GM21825 (cell line): ENCODE data around the gene GPX6.
"Not testable (repeated sequence)": the region's sequence is repeated elsewhere in the genome, so short reads cannot be mapped to it uniquely, and the experiment has no call there.

ENCODE experiments used
- ATAC-seq: cut with Tn5 transposase; IDR thresholded peaks from one replicate; pipeline ENCODE4 v1.9.1; 2021; ENCODE audit warnings: mild to moderate bottlenecking, moderate library complexity; ENCODE audit not compliant: unreplicated experiment

GPX6 gene

DNA sequence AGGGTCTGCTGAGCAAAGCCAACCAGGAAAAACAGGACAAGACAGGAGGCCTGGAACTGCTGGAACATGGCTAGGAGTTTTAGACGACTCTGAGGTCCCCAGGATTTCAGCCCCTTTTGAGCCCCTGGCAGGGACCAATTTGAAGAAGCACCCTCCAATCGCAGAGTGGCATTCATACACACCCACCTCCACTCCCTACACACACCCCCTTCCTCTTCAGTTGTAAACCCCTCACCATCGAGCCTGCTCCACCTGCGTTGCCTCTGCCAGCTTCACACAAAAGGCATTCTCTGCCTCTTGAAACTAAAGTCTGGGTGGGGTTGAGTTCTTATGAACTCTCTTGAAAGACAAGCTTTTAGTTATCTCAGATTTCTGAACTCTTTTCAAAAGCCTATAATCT, at the start of gene GPX6:
TSS of gene GPX6 (minus strand) at position 118 of the 400 bp plus-strand sequence. CDS start at position 68, 50 bp downstream.
- ATAC-seq, result no peak

- ATAC-seq, result no peak
Observed at GRCh38 chr6:28563430-28564095, 48.0 kb upstream of the GPX6 start.

DNA sequence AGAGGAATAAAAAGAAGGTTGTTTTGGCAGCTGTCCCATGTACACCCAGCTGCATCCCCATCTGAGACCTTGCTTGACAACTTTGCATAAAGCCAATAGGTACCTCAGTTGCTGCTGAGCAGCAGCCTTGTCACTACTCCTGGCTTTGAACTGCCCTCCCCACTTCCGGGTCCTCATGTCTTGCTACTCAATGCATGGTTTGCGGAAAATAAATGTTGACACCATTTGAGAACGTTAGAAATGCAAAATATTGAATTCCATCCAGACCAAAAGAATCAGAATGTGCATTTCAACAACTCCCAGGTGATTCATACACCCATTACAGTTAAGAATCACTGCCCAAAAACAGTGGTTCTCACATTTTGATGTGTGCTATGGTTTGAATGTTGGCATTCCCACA, 43.0 kb upstream of the GPX6 start:
- no peak for ATAC-seq

GRCh38 chr6:28555136-28555535, 39.5 kb upstream of the GPX6 start:
- ATAC-seq, result no peak

DNA sequence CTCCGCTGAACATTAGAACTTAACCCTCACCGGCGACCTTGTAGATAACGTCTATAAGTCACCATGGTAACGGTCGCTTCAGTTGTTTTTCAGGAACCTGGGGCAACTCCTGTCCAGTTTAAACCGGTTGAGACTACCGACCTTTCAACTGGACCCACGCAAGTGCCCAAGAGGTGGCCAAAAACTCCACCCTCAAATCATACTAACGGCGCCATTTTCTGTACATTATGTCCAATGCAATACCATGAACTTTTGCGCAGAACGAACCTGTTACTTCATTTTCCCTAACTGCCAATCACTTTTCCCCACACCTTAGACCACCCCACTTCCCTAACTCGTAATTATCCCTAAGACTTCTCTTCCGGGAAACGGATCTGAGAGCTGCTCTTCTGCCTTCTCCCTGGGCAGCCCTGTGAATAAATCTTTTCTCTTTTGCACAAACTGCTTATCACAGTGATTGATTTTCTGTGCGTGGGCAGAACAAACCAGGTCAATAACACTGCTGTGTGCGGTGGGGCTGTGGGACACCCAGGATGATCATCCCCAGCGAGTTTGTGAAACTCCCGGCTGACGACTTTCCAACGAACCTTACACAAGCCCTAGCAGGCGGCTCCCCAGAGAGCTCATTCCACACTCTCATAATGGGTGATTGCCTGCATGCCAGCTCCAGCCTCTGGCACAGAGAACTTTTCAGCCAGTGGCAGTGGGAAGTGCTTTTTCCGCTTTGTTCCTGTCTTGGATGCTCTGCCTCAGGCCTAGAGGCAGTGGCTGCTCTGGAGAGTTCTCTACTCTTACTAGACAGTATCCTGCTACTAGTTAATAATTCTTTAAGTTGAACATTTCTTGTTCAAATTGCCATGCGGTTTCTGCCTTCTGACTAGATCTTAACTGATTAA, 38.6 kb upstream of the GPX6 start:
- no peak for ATAC-seq

DNA sequence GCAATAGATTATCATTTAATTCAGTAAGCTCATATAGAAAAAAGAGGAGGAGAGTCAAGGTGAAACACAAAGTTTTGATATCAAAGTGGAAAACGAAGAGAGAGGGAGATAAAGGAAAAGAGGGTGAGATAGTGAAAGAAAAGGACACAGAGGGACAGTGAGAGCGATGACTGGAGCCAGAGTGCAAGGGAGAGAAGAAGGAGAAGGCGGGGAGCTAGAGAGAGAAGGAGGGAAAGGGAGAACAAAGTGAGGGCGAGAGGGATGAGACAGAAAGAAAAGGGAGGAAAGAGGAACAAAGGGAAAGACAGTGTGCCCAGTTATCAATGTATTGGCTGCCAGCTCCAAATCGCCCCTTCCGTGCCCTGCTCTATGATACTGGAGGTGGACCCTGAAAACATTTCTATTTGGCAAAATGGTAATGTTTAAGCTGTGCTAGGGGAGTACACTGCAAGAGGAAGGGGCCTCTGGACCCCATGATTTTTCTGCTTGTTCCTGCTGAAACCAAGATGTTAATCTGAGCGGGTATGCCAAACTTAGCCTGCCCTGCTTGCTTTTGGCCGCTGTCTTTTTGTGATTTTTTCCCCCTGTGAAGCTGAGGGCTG, 37.9 kb upstream of the GPX6 start:
- no peak for ATAC-seq

DNA sequence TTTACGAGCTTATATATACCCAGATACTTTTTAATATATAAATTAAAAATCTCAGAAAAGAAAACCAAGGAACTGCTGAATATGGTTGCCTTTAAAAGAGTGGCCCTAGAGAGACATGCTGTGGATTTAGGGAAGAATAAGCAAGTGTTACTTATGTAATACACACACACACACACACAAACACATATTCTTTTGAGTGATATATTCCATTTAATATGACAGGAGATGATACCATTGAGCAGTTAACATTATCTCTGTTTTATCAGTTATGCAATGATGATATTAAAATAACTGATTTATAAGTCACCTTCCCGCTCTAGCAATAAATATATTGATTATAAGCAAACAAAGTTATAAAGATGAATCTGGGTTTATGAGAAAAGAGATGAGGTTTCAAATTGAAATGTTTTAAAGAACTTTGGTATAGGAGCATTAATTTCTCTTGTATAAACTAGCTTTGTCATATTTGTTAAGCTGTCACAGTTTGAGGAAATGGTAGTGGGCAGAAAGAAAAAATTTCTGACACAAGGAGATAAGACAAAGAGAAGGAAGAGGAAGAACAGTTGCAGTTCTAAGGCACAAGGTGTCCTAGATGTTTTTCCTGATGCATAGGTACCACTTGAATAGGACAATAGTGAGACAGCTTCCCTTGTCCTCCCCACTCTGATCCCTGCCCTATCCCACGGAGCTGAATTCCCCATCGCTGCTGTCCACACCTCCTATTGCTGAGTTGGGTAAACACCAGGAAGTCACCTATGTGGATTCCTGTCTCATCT, 36.5 kb upstream of the GPX6 start:
- no peak for ATAC-seq

GRCh38 chr6:28547003-28547402, 31.4 kb upstream of the GPX6 start:
- ATAC-seq, result not testable (repeated sequence)

GRCh38 chr6:28545955-28546354, 30.4 kb upstream of the GPX6 start:
- ATAC-seq, result no peak

- no peak for ATAC-seq
Observed at GRCh38 chr6:28543651-28544610, 28.3 kb upstream of the GPX6 start.

DNA sequence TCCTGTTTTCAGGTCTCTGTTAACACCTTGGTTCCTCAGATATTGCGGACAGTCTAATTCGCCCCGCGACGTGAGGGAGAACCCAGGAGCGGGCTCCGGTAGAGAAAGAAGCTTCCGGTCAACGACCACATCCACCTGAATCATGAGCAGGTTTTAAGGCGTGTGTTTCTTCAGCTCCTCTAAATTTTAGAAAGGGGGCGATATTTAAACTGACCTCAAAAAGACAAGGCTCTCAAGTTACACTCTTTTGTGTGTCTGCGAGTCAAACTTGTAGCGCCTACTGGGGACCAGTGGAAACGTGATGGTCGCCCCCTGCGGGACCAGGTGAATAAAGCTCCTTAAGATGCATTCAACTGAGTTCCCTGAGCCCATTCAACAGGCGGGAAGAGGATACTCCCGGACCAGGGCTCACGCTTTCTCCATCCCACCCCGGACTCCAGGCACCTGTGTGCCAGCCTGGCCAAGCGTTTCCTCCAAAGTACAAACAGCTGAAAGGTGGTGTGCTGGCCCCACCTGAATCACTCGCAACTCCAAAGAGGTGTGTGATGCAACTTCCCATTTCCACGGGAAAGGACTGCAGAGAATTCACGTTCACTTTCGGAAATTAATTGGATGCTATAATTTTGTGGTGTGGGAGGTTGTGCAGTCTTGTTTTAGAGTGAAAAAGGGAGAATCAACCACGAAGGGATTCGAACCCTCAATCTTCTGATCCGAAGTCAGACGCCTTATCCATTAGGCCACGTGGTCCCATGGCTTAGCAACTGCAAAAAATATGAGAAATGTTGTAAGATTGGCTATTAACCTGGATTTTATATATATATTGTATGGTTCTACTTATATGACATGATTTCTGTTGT, 27.1 kb upstream of the GPX6 start:
- ATAC-seq, result peak; percentile 64

DNA sequence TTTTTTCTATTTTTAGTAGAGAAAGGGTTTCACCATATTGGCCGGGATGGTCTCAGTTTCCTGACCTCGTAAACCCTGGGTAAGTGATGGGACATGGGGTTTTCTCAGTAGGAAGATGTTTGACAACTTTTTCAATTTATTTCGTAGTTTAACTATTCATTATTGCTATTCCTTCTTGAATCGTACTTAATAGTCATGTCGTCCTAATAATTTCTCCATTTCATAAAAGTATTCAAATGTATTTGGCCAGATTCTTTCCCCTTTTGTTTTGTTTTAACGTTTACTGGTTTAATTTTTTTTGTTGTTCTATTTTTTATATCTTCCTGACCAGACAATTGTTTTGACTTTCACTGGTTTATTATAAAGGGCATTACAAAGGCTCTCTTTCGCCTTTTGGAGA, 26.4 kb upstream of the GPX6 start:
- ATAC-seq, result no peak

DNA sequence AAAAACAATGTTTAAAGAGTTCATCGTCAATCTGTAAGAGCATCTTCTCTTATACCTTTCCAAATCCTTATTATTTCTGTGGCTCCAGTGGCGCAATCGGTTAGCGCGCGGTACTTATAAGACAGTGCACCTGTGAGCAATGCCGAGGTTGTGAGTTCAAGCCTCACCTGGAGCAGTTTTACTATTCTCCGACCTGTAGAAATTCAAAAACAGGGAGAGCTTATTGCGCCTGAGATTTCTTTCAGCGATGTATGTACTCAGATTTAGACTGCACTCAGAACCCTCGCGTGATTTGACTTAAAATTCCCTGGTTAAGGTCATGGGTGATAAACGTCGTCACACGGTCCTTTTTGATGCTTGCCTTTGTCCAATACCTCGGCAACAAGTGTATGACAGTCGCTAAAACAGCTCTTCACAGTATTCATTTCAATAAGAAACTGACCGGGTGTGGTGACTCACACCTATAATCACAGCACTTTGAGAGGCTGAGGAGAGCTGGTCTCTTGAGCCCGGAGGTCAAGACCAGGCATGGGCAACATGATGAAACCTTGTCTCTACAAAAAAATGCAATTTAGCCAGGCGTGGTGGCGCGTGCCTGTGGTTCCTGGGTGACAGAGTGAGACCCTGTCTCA, 22.0 kb upstream of the GPX6 start:
- no peak for ATAC-seq

DNA sequence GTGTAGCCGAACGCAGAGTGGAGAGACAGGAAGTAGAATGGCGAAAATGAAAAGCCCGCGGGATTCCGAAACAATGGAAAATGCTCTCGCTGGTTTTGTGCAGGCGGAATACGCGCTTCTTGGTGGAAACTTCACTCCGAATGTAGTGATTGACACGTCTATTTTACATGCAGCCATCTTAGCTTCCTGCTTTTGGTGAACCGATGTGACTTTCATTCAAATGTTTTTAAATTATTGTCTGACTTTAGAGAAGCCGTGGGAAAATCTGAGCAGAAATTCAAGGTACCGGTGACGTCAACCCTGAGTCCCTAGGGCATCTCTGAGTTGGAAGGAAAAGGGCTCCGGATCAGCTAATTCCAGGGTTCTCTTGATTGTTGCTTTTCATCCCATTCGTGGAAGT, 21.5 kb upstream of the GPX6 start:
- ATAC-seq, result no peak

DNA sequence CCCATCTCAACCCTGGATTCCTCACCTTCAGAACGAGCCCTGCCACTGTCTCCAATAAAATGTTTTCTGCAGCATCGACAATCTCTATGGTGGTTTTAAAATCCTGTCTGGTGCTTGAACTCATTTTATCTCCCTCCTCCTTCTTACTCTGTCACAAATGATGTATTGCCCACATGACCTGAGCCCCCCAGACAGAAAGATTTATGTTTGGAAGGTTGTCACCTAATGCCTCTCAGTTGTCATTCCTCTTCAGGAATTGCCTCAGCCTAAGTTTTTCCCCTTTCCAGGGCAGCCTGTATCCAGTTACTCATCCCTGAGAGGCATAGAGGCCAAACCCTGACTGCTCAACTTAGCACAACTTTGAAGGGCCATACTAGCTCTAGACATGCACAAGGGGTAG, 19.3 kb upstream of the GPX6 start:
- no peak for ATAC-seq

- ATAC-seq, result no peak
Observed at GRCh38 chr6:28534306-28534705, 18.7 kb upstream of the GPX6 start.

GRCh38 chr6:28531479-28532128, 16.0 kb upstream of the GPX6 start:
- ATAC-seq, result no peak

GRCh38 chr6:28530777-28531176, 15.2 kb upstream of the GPX6 start:
- no peak for ATAC-seq
